HG03558 (cell line): ENCODE results near the gene NEURL3.
"Not testable (repeated sequence)": the region's sequence is repeated elsewhere in the genome, so short reads cannot be mapped to it uniquely, and the experiment has no call there.

Source experiments
- ATAC-seq: cut with Tn5 transposase; IDR thresholded peaks from one replicate; pipeline ENCODE4 v1.9.1; 2021; ENCODE audit warnings: moderate number of reproducible peaks; ENCODE audit not compliant: unreplicated experiment; ENCODE audit errors: extremely low read depth

Gene NEURL3

GRCh38 chr2:96494188-96494587 is 11.0 kb downstream of the NEURL3 start:
- ATAC-seq = no peak

- no peak for ATAC-seq
Observed at GRCh38 chr2:96493072-96493471, 12.1 kb downstream of the NEURL3 start.

GRCh38 chr2:96491860-96492497 is 13.2 kb downstream of the NEURL3 start:
- ATAC-seq = no peak

- no peak for ATAC-seq
Observed at GRCh38 chr2:96489663-96490062, 15.5 kb downstream of the NEURL3 start.

GRCh38 chr2:96489261-96489660 is 15.9 kb downstream of the NEURL3 start:
- ATAC-seq = no peak

- no peak for ATAC-seq
Observed at GRCh38 chr2:96486696-96487095, 18.5 kb downstream of the NEURL3 start.

- peak; percentile 56 for ATAC-seq
Observed at GRCh38 chr2:96485751-96486651, 19.2 kb downstream of the NEURL3 start.

GRCh38 chr2:96485350-96485749 is 19.8 kb downstream of the NEURL3 start:
- ATAC-seq = no peak

- no peak for ATAC-seq
Observed at GRCh38 chr2:96484091-96484490, 21.1 kb downstream of the NEURL3 start.

- ATAC-seq = no peak
Observed at GRCh38 chr2:96477458-96477857, 27.7 kb downstream of the NEURL3 start.

GRCh38 chr2:96471772-96472171 is 33.4 kb downstream of the NEURL3 start:
- no peak for ATAC-seq

- no peak for ATAC-seq
Observed at GRCh38 chr2:96470636-96471035, 34.5 kb downstream of the NEURL3 start.

- ATAC-seq = no peak
Observed at GRCh38 chr2:96470109-96470508, 35.0 kb downstream of the NEURL3 start.

- ATAC-seq = no peak
Observed at GRCh38 chr2:96468904-96469303, 36.3 kb downstream of the NEURL3 start.

- ATAC-seq = no peak
Observed at GRCh38 chr2:96464651-96465050, 40.5 kb downstream of the NEURL3 start.

- no peak for ATAC-seq
Observed at GRCh38 chr2:96464061-96464460, 41.1 kb downstream of the NEURL3 start.

GRCh38 chr2:96463119-96463518 is 42.0 kb downstream of the NEURL3 start:
- ATAC-seq = no peak

- not testable (repeated sequence) for ATAC-seq
Observed at GRCh38 chr2:96461616-96462015, 43.5 kb downstream of the NEURL3 start.

- no peak for ATAC-seq
Observed at GRCh38 chr2:96452053-96452452, 53.1 kb downstream of the NEURL3 start.

GRCh38 chr2:96449637-96450036 is 55.5 kb downstream of the NEURL3 start:
- ATAC-seq = no peak

- ATAC-seq = no peak
Observed at GRCh38 chr2:96449174-96449573, 56.0 kb downstream of the NEURL3 start.

- ATAC-seq = no peak
Observed at GRCh38 chr2:96447726-96448125, 57.4 kb downstream of the NEURL3 start.
